ENCODE data around the gene CA7.

Gene CA7

GRCh38 chr16:66832661-66833305 lies 11.4 kb upstream of the CA7 start:
- H3K4me3 ChIP-seq (replicated peaks; ENCODE audit: low read depth, low read length): no peak overlapping the region
- TF ChIP-seq CTCF (IDR thresholded peaks at IDR 0.05; ENCODE audit: low read length, missing control alignments): no peak
- DNase-seq (ENCODE audit: low read depth): no peak

DNA sequence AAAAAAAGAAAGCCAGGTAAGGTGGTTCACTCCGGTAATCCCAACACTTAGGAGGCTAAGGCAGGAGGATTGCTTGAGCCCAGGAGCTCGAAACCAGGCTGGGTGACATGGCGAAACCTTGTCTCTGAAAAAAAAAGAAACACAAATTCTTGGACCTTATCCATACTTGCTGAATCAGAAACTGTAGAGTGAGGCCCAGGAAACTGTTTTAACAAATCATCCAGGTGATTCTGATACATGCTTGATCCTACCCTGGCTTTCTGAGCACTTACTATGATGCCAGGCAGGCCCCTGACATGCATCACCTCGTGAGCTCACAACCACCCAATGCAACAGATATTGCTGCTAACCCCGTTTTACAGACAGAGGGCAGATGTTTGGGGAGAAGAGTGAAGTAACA lies 9.5 kb upstream of the CA7 start:
- H3K4me3 ChIP-seq (replicated peaks; ENCODE audit: low read depth, low read length): no peak overlapping the region
- no peak for DNase-seq (ENCODE audit: low read depth)
- TF ChIP-seq CTCF (IDR thresholded peaks at IDR 0.05; ENCODE audit: low read length, missing control alignments): no peak

GRCh38 chr16:66840883-66841282 lies 3.3 kb upstream of the CA7 start:
- H3K4me3 ChIP-seq (replicated peaks; ENCODE audit: low read depth, low read length): no peak overlapping the region
- no peak for DNase-seq (ENCODE audit: low read depth)
- TF ChIP-seq CTCF (IDR thresholded peaks at IDR 0.05; ENCODE audit: low read length, missing control alignments): no peak

DNA sequence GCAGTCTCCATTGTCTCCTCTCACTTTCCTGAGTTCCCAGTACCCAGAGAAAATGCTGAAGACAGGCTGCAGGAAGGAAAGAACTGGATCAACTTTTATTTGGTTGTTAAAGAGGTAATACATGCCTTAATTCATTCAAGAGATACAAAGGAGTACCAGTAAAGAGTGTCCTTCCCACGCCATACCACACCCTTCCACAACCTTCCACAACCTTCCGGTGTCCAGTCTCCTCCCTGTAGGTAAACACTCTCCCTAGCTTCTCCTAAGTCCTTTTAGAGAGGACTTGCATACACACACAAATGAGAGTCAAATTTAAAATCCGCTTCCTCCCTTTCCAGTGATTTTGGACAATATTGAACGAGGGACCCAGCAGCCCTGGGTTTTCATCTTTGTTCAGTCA lies 2.8 kb upstream of the CA7 start:
- no peak for TF ChIP-seq CTCF (IDR thresholded peaks at IDR 0.05; ENCODE audit: low read length, missing control alignments)
- DNase-seq (ENCODE audit: low read depth): no peak
- H3K4me3 ChIP-seq (replicated peaks; ENCODE audit: low read depth, low read length): no peak overlapping the region

DNA sequence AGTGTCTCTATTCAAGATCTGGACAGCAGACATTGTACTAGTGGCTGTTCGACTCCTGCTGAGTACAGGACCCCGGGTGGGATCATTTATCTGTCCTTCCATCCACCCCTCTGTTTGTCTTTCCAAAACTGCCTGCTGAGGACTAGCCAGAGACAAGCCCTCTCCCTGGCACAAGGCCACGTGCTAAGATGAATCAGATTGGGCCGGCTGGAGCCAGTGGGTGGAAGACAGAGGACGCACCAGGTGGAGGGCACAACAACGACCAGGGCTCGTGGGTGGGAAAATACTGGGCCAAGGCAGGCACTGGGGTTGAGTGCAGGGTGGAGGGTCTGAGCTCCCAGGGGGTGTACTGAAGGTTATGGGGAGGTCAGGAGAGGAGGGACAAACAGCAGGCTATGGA lies 1.4 kb upstream of the CA7 start:
- H3K4me3 ChIP-seq (replicated peaks; ENCODE audit: low read depth, low read length): no peak overlapping the region
- no peak for TF ChIP-seq CTCF (IDR thresholded peaks at IDR 0.05; ENCODE audit: low read length, missing control alignments)
- DNase-seq (ENCODE audit: low read depth): no peak

- TF ChIP-seq CTCF (IDR thresholded peaks at IDR 0.05; ENCODE audit: low read length, missing control alignments): no peak
- no peak overlapping the region for H3K4me3 ChIP-seq (replicated peaks; ENCODE audit: low read depth, low read length)
- DNase-seq (ENCODE audit: low read depth): no peak
Observed at GRCh38 chr16:66843191-66843590, 1.0 kb upstream of the CA7 start.

- no peak overlapping the region for H3K4me3 ChIP-seq (replicated peaks; ENCODE audit: low read depth, low read length)
- DNase-seq (ENCODE audit: low read depth): no peak
- TF ChIP-seq CTCF (IDR thresholded peaks at IDR 0.05; ENCODE audit: low read length, missing control alignments): no peak
Observed at GRCh38 chr16:66844009-66844341, 239 bp upstream of the CA7 start.

All from fibroblast of pulmonary artery (primary cell).